Mesenchymal stem cell (in vitro differentiated cells and primary cell): ENCODE data around the gene MCM10.
A peak's percentile ranks its signal among the peaks of the same experiment; 100 is the strongest.
"Not testable (repeated sequence)": the region's sequence is repeated elsewhere in the genome, so short reads cannot be mapped to it uniquely, and the experiment has no call there.

Experiments used
- DNase-seq: peaks from one replicate; pipeline ENCODE4 v3.0.0-alpha.2; 2013
- H2AFZ ChIP-seq: one replicate; pipeline ENCODE4 v1.6.1; 2013; ENCODE audit warnings: low read depth, mild to moderate bottlenecking, control low read depth, inconsistent platforms, low read length, moderate library complexity
- H2AK5ac ChIP-seq: 2 replicates; pipeline ENCODE4 v1.6.1; 2013; ENCODE audit warnings: low read length, moderate library complexity, mild to moderate bottlenecking, inconsistent platforms; ENCODE audit not compliant: severe bottlenecking
- H2BK120ac ChIP-seq: one replicate; pipeline ENCODE4 v1.6.1; 2013; ENCODE audit warnings: low read depth, mild to moderate bottlenecking, inconsistent platforms, low read length, moderate library complexity
- H2BK12ac ChIP-seq, 2 experiments: one replicate each; pipeline ENCODE4 v1.6.1; 2013; ENCODE audit warnings: inconsistent platforms in 2 of 2, low read length in 2 of 2, mild to moderate bottlenecking in 2 of 2, moderate library complexity in 2 of 2, control low read depth in 1 of 2
- H2BK15ac ChIP-seq: one replicate; pipeline ENCODE4 v1.6.1; 2013; ENCODE audit warnings: mild to moderate bottlenecking, low read depth, inconsistent platforms; ENCODE audit not compliant: poor library complexity, severe bottlenecking
- H2BK5ac ChIP-seq: 2 replicates; pipeline ENCODE4 v1.6.1; 2013; ENCODE audit warnings: low read depth, mild to moderate bottlenecking, low read length, control low read depth, inconsistent platforms; ENCODE audit not compliant: poor library complexity, severe bottlenecking
- H3K14ac ChIP-seq, 2 experiments: one replicate each; pipeline ENCODE4 v1.6.1; 2013; ENCODE audit warnings: inconsistent platforms in 2 of 2, low read length in 2 of 2, control low read depth in 1 of 2, mild to moderate bottlenecking in 1 of 2, moderate library complexity in 1 of 2
- H3K18ac ChIP-seq, 2 experiments: one replicate each; pipeline ENCODE4 v1.6.1; 2013; ENCODE audit warnings: inconsistent platforms in 2 of 2, low read length in 2 of 2, control low read depth in 1 of 2, low read depth in 1 of 2, mild to moderate bottlenecking in 1 of 2
- H3K23ac ChIP-seq, 2 experiments: one replicate each; pipeline ENCODE4 v1.6.1; 2013; ENCODE audit warnings: inconsistent platforms in 2 of 2, low read length in 2 of 2, mild to moderate bottlenecking in 2 of 2, moderate library complexity in 2 of 2, control low read depth in 1 of 2
- H3K27ac ChIP-seq: 2 replicates; pipeline ENCODE4 v1.5.1; 2013; ENCODE audit warnings: mild to moderate bottlenecking, moderate library complexity, low read length, control low read depth, inconsistent platforms; ENCODE audit not compliant: poor library complexity, severe bottlenecking
- H3K27me3 ChIP-seq, 2 experiments: 2 replicates each; pipeline versions ENCODE4 v1.6.1 to v1.7.0; 2013; ENCODE audit warnings: low read length in 2 of 2, mild to moderate bottlenecking in 2 of 2, moderate library complexity in 2 of 2, control low read depth in 1 of 2, inconsistent platforms in 1 of 2; ENCODE audit not compliant: control insufficient read depth in 1 of 2, insufficient read depth in 1 of 2
- H3K36me3 ChIP-seq, 2 experiments: 2 replicates each; pipeline versions ENCODE4 v1.6.1 to v1.7.0; 2013; ENCODE audit warnings: low read length in 2 of 2, control low read depth in 1 of 2, inconsistent platforms in 1 of 2, low read depth in 1 of 2, mild to moderate bottlenecking in 1 of 2; ENCODE audit not compliant: insufficient read depth in 2 of 2, control insufficient read depth in 1 of 2
- H3K4ac ChIP-seq, 2 experiments: one replicate each; pipeline ENCODE4 v1.6.1; 2013; ENCODE audit warnings: inconsistent platforms in 2 of 2, low read length in 2 of 2, mild to moderate bottlenecking in 2 of 2, moderate library complexity in 2 of 2, control low read depth in 1 of 2, low read depth in 1 of 2
- H3K4me1 ChIP-seq: 2 replicates; pipeline ENCODE4 v1.6.1; 2013; ENCODE audit warnings: low read depth, low read length, control low read depth; ENCODE audit not compliant: control insufficient read depth, insufficient read depth
- H3K4me2 ChIP-seq: 2 replicates; pipeline ENCODE4 v1.6.1; 2013; ENCODE audit warnings: low read length, mild to moderate bottlenecking, inconsistent platforms; ENCODE audit not compliant: poor library complexity, severe bottlenecking
- H3K4me3 ChIP-seq, 2 experiments: 2 replicates each; pipeline versions ENCODE4 v1.5.1 to v1.7.0; 2013; ENCODE audit warnings: low read length in 2 of 2, mild to moderate bottlenecking in 2 of 2, control low read depth in 1 of 2, low read depth in 1 of 2; ENCODE audit not compliant: insufficient read depth in 1 of 2
- H3K79me1 ChIP-seq: replicated peaks from 2 replicates; pipeline ENCODE4 v1.6.1; 2013; ENCODE audit warnings: mild to moderate bottlenecking, control low read depth, low read length, inconsistent platforms; ENCODE audit not compliant: poor library complexity, severe bottlenecking
- H3K9ac ChIP-seq: 2 replicates; pipeline ENCODE4 v1.7.0; 2013; ENCODE audit warnings: mild to moderate bottlenecking, low read length, moderate library complexity
- H3K9me3 ChIP-seq: 2 replicates; pipeline ENCODE4 v1.7.0; 2013; ENCODE audit warnings: mild to moderate bottlenecking, low read length; ENCODE audit not compliant: control insufficient read depth
- H4K8ac ChIP-seq: one replicate; pipeline ENCODE4 v1.6.1; 2013; ENCODE audit warnings: inconsistent platforms, mild to moderate bottlenecking, low read length, moderate library complexity
- H4K91ac ChIP-seq: one replicate; pipeline ENCODE4 v1.6.1; 2013; ENCODE audit warnings: mild to moderate bottlenecking, low read length, inconsistent platforms
- WGBS: methylation state at CpG from one replicate; pipeline ENCODE4 v1.1.7; 2013; ENCODE audit warnings: mixed read lengths; 5-methylcytosine and 5-hydroxymethylcytosine counted together

MCM10 gene

DNA sequence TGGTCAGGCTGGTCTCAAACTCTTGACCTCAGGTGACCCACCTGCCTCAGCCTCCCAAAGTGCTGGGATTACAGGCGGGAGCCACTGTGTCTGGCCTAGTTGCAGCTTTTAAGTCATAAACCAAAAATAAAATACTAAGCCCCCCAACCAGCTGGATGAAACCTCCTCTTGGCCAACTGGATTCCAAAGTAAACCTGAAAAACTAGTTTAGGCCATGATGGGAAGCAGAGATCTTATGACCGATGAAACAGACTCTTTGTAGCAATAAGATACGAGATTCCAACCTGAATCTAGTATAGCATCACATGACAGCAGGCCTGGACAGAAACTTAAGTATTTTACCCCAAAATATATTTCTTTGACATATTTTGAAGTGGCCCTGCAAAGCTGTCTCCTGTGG lies 9.1 kb upstream of the MCM10 start:
- H3K4ac ChIP-seq, result no peak overlapping the region
- no peak overlapping the region for H3K18ac ChIP-seq
- no peaks in the 10 kb centered on the region for H3K79me1 ChIP-seq
- H2BK12ac ChIP-seq, result no peak overlapping the region
- no peak for DNase-seq
- WGBS, result 100% methylated on average over 3 of the region's 3 CpGs
- no peak overlapping the region for H2BK120ac ChIP-seq
- H2AK5ac ChIP-seq, result no peak overlapping the region
- H3K23ac ChIP-seq, result no peak overlapping the region
- H4K91ac ChIP-seq, result no peak overlapping the region
- H3K36me3 ChIP-seq, result peaks cover 0 to 3% of the 10 kb centered on the region in 2 experiments
- no peak overlapping the region for H2BK15ac ChIP-seq
- H2BK5ac ChIP-seq, result no peak overlapping the region
- no peaks in the 10 kb centered on the region for H3K4me1 ChIP-seq
- no peaks in the 10 kb centered on the region for H3K27me3 ChIP-seq
- no peak overlapping the region for H3K27ac ChIP-seq
- no peak overlapping the region for H3K4me3 ChIP-seq
- H3K9ac ChIP-seq, result no peak overlapping the region
- H2AFZ ChIP-seq, result no peak overlapping the region
- no peaks in the 10 kb centered on the region for H3K9me3 ChIP-seq
- no peak overlapping the region for H4K8ac ChIP-seq
- H3K14ac ChIP-seq, result no peak overlapping the region
- no peak overlapping the region for H3K4me2 ChIP-seq

- not testable (repeated sequence) for H3K23ac ChIP-seq, H2BK12ac ChIP-seq, H2BK5ac ChIP-seq, H3K9me3 ChIP-seq, H2AK5ac ChIP-seq, H3K4me2 ChIP-seq, H3K4me1 ChIP-seq, H3K4me3 ChIP-seq, H4K8ac ChIP-seq, DNase-seq, H2AFZ ChIP-seq, H3K36me3 ChIP-seq, H3K27ac ChIP-seq, H3K79me1 ChIP-seq, H2BK15ac ChIP-seq, H3K14ac ChIP-seq, H2BK120ac ChIP-seq, H3K27me3 ChIP-seq, H3K18ac ChIP-seq, H3K4ac ChIP-seq, H4K91ac ChIP-seq, H3K9ac ChIP-seq
- 100% methylated on average over 2 of the region's 4 CpGs for WGBS
These were observed 5.5 kb upstream of the MCM10 start for GRCh38 chr10:13155860-13156259.

- Histone ChIP-seq H3K27me3 (no peaks in the 10 kb centered on the region), H2BK5ac (no peak overlapping the region), H2AFZ (no peak overlapping the region), H3K4ac (no peak overlapping the region), H3K27ac (no peak overlapping the region), H3K4me1 (peaks cover 5% of the 10 kb centered on the region), H2BK15ac (no peak overlapping the region), H3K18ac (no peak overlapping the region), H3K4me2 (no peak overlapping the region), H3K9ac (peak overlapping the region; percentile 41), H3K79me1 (peaks cover 5% of the 10 kb centered on the region), H3K23ac (no peak overlapping the region), H3K36me3 (peaks cover 0 to 3% of the 10 kb centered on the region in 2 experiments), H2BK120ac (no peak overlapping the region), H2BK12ac (no peak overlapping the region), H4K8ac (no peak overlapping the region), H4K91ac (no peak overlapping the region), H2AK5ac (no peak overlapping the region), H3K14ac (no peak overlapping the region), H3K4me3 (peak overlapping the region in 1 of 2 experiments; percentile 51), H3K9me3 (no peaks in the 10 kb centered on the region)
- 93% methylated on average over 32 of the region's 32 CpGs for WGBS
- no peak for DNase-seq
These were observed 3.0 kb upstream of the MCM10 start for GRCh38 chr10:13158401-13158800.

- no peak overlapping the region for H2BK12ac ChIP-seq
- H3K36me3 ChIP-seq, result no peaks in the 10 kb centered on the region
- no peak overlapping the region for H2AK5ac ChIP-seq
- H3K18ac ChIP-seq, result no peak overlapping the region
- H3K23ac ChIP-seq, result peak overlapping the region in 1 of 2 experiments; percentile 25
- H2AFZ ChIP-seq, result peak overlapping the region; percentile 29
- no peak overlapping the region for H3K4ac ChIP-seq
- peak overlapping the region; percentile 77 for H3K9ac ChIP-seq
- H4K8ac ChIP-seq, result no peak overlapping the region
- H3K79me1 ChIP-seq, result peaks cover 9% of the 10 kb centered on the region
- H2BK15ac ChIP-seq, result no peak overlapping the region
- no peaks in the 10 kb centered on the region for H3K27me3 ChIP-seq
- 4% methylated on average over 18 of the region's 18 CpGs for whole genome bisulfite sequencing
- H2BK5ac ChIP-seq, result no peak overlapping the region
- H3K4me1 ChIP-seq, result peaks cover 5% of the 10 kb centered on the region
- H3K9me3 ChIP-seq, result no peaks in the 10 kb centered on the region
- no peak overlapping the region for H3K14ac ChIP-seq
- H3K4me3 ChIP-seq, result peak overlapping the region; percentile 75 to 81
- no peak overlapping the region for H2BK120ac ChIP-seq
- no peak overlapping the region for H3K27ac ChIP-seq
- peak overlapping the region; percentile 81 for H3K4me2 ChIP-seq
- peak; percentile 33 for DNase-seq
- no peak overlapping the region for H4K91ac ChIP-seq
These were observed 506 bp downstream of the MCM10 start for GRCh38 chr10:13161857-13162271.
